Endodermal cell (in vitro differentiated cells): ENCODE results near the gene HPS6. TPM values are rescaled to one million over a fixed set of nuclear protein-coding genes. Genes with fewer than 3 reads are reported as not detected.
"Not testable (repeated sequence)": the region's sequence is repeated elsewhere in the genome, so short reads cannot be mapped to it uniquely, and the experiment has no call there.

Experiments
- DNase-seq: peaks from one replicate; pipeline ENCODE4 v3.0.0-alpha.2; 2017
- H3K27ac ChIP-seq: 2 replicates; pipeline ENCODE4 v1.5.1; 2013; ENCODE audit warnings: mild to moderate bottlenecking, low read depth, low read length, moderate library complexity
- H3K27me3 ChIP-seq: 2 replicates; pipeline ENCODE4 v1.6.1; 2013; ENCODE audit warnings: mild to moderate bottlenecking, low read length, moderate library complexity; ENCODE audit not compliant: insufficient read depth, control insufficient read depth, poor library complexity, severe bottlenecking
- H3K36me3 ChIP-seq: 2 replicates; pipeline ENCODE4 v1.7.0; 2013; ENCODE audit warnings: mild to moderate bottlenecking, low read length, moderate library complexity; ENCODE audit not compliant: control insufficient read depth, insufficient read depth
- H3K4me1 ChIP-seq: one replicate; pipeline ENCODE4 v1.7.0; 2013; ENCODE audit warnings: low read length; ENCODE audit not compliant: control insufficient read depth, insufficient read depth
- H3K4me3 ChIP-seq: 2 replicates; pipeline ENCODE4 v1.5.1; 2013; ENCODE audit warnings: mild to moderate bottlenecking, low read length, moderate library complexity
- H3K9ac ChIP-seq: 2 replicates; pipeline ENCODE4 v1.6.1; 2013; ENCODE audit warnings: mild to moderate bottlenecking, low read length, moderate library complexity; ENCODE audit not compliant: poor library complexity, severe bottlenecking; ENCODE audit errors: extremely low read depth
- H3K9me3 ChIP-seq: 2 replicates; pipeline ENCODE4 v1.6.1; 2013; ENCODE audit warnings: mild to moderate bottlenecking, low read length, moderate library complexity; ENCODE audit not compliant: control insufficient read depth
- H3K27ac Mint-ChIP-seq: 2 replicates; pipeline ENCODE4 v1.8.0; 2020; ENCODE audit warnings: mixed read lengths
- H3K27me3 Mint-ChIP-seq: 2 replicates; pipeline ENCODE4 v1.8.0; 2021; ENCODE audit warnings: mild to moderate bottlenecking, mixed read lengths; ENCODE audit not compliant: insufficient read depth
- H3K36me3 Mint-ChIP-seq: 2 replicates; pipeline ENCODE4 v1.8.0; 2020; ENCODE audit warnings: low read depth, mixed read lengths
- H3K4me1 Mint-ChIP-seq: 2 replicates; pipeline ENCODE4 v1.8.0; 2020; ENCODE audit warnings: mixed read lengths
- H3K4me3 Mint-ChIP-seq: 2 replicates; pipeline ENCODE4 v1.8.0; 2020; ENCODE audit warnings: mild to moderate bottlenecking, moderate library complexity, mixed read lengths
- H3K9me3 Mint-ChIP-seq: 2 replicates; pipeline ENCODE4 v1.8.0; 2020; ENCODE audit warnings: mild to moderate bottlenecking, mixed read lengths
- CTCF ChIP-seq: fragments of 200-600 bp; sonication (generic); conservative IDR thresholded peaks from 2 replicates; pipeline ENCODE4 v1.5.0; 2021; ENCODE audit warnings: antibody characterized with exemption, mild to moderate bottlenecking
- WGBS, 2 experiments: methylation state at CpG; one replicate each; pipeline versions ENCODE4 v1.1.5 to v1.1.7; 2013; ENCODE audit warnings: missing lambda C conversion rate in 2 of 2, mixed read lengths in 1 of 2; ENCODE audit not compliant: insufficient coverage in 1 of 2, insufficient read length in 1 of 2; 5-methylcytosine and 5-hydroxymethylcytosine counted together
- total RNA-seq, 2 donors: library from RNA; stranded (reverse); fragmentation: NEBNext Ultra II Directional in 1 of 2; extraction: Animal tissue kit (Norgen Biotek cat#: 25700) in 1 of 2; gene quantifications; 2 replicates in 1 of 2; 3 replicates in 1 of 2; pipeline ENCODE4 v1.2.1, GENCODE V29; 2021

HPS6 gene
- total RNA-seq, 2 donors from 2014 or later, result 19.6 to 20.8 TPM

- no peaks in the 10 kb centered on the region for H3K9me3 Mint-ChIP-seq
- DNase-seq, result no peak
- H3K27me3 Mint-ChIP-seq, result no peaks in the 10 kb centered on the region
- Histone ChIP-seq H3K9me3 (no peaks in the 10 kb centered on the region), H3K4me3 (no peak overlapping the region), H3K27me3 (no peaks in the 10 kb centered on the region), H3K27ac (no peak overlapping the region), H3K4me1 (no peaks in the 10 kb centered on the region), H3K9ac (no peak overlapping the region), H3K36me3 (no peaks in the 10 kb centered on the region)
- H3K36me3 Mint-ChIP-seq, result no peaks in the 10 kb centered on the region
- peaks cover 24% of the 10 kb centered on the region for H3K4me1 Mint-ChIP-seq
- no peak overlapping the region for H3K4me3 Mint-ChIP-seq
- TF ChIP-seq CTCF, result no peak
- WGBS, 2 experiments, result 95 to 100% methylated on average over 2 to 3 of the region's 3 CpGs
- H3K27ac Mint-ChIP-seq, result peak overlapping the region; percentile 48
Observed at GRCh38 chr10:102045292-102045691, 19.9 kb upstream of the HPS6 start.

- no peaks in the 10 kb centered on the region for H3K9me3 Mint-ChIP-seq
- WGBS, 2 experiments, result 100% methylated on average over 2 of the region's 2 CpGs
Observed at GRCh38 chr10:102046095-102046494, 19.1 kb upstream of the HPS6 start.

GRCh38 chr10:102054881-102055646, 10.1 kb upstream of the HPS6 start:
- not testable (repeated sequence) for DNase-seq, H3K27me3 Mint-ChIP-seq

More at GRCh38 chr10:102046095-102046494, 19.1 kb upstream of the HPS6 start:
- no peaks in the 10 kb centered on the region for H3K9me3 ChIP-seq
- TF ChIP-seq CTCF, result no peak
- no peaks in the 10 kb centered on the region for H3K36me3 ChIP-seq
- no peaks in the 10 kb centered on the region for H3K36me3 Mint-ChIP-seq
- no peak overlapping the region for H3K27ac Mint-ChIP-seq
- DNase-seq, result no peak
- no peak overlapping the region for H3K27ac ChIP-seq
- H3K27me3 Mint-ChIP-seq, result no peaks in the 10 kb centered on the region
- no peak overlapping the region for H3K4me3 ChIP-seq
- H3K4me1 Mint-ChIP-seq, result peaks cover 24% of the 10 kb centered on the region
- H3K4me1 ChIP-seq, result no peaks in the 10 kb centered on the region
- no peak overlapping the region for H3K4me3 Mint-ChIP-seq
- no peak overlapping the region for H3K9ac ChIP-seq
- no peaks in the 10 kb centered on the region for H3K27me3 ChIP-seq

More at GRCh38 chr10:102054881-102055646, 10.1 kb upstream of the HPS6 start:
- H3K27me3 ChIP-seq, H3K36me3 Mint-ChIP-seq, H3K4me1 Mint-ChIP-seq, H3K9me3 ChIP-seq, H3K9me3 Mint-ChIP-seq, H3K36me3 ChIP-seq, H3K4me1 ChIP-seq: not testable (repeated sequence)
- WGBS, 2 experiments, result 40 to 73% methylated on average over 9 to 31 of the region's 34 CpGs
- Mint-ChIP-seq H3K27ac (peak overlapping the region; percentile 95), H3K4me3 (peak overlapping the region; percentile 91)
- H3K4me3 ChIP-seq, result peak overlapping the region; percentile 98
- peak overlapping the region; percentile 63 for H3K27ac ChIP-seq
- peak overlapping the region; percentile 70 for H3K9ac ChIP-seq
